H1 (cell line): ENCODE measurements around the gene ZNF730. TPM values are rescaled to one million over a fixed set of nuclear protein-coding genes. Genes with fewer than 3 reads are reported as not detected.

Experiments used
- EGR1 ChIP-seq: IDR thresholded peaks from 2 replicates; pipeline ENCODE4 v1.6.1; 2011; ENCODE audit warnings: low read depth, low read length, borderline replicate concordance
- EZH2 ChIP-seq: fragments of 200-600 bp; sonication (generic); IDR thresholded peaks from 2 replicates; pipeline ENCODE4 v1.7.1; 2012; ENCODE audit warnings: low read depth, mild to moderate bottlenecking, moderate library complexity, low read length, inconsistent platforms; ENCODE audit not compliant: severe bottlenecking
- HDAC6 ChIP-seq: IDR thresholded peaks from one replicate; pipeline ENCODE4 v1.7.1; 2012; ENCODE audit warnings: low read depth, mild to moderate bottlenecking, inconsistent platforms, low read length, moderate library complexity
- JUN ChIP-seq: IDR thresholded peaks from 2 replicates; pipeline ENCODE4 v1.6.1; 2011; ENCODE audit warnings: low read depth, mild to moderate bottlenecking, improper control_type of control experiment, low read length
- NANOG ChIP-seq: IDR thresholded peaks from 2 replicates; pipeline ENCODE4 v1.6.1; 2011; ENCODE audit warnings: low read length, low read depth, mild to moderate bottlenecking, inconsistent platforms; ENCODE audit not compliant: insufficient read depth, poor library complexity, severe bottlenecking
- NRF1 ChIP-seq: IDR thresholded peaks from 2 replicates; pipeline ENCODE4 v1.6.1; 2011; ENCODE audit warnings: mild to moderate bottlenecking, low read depth, low read length, improper control_type of control experiment
- POLR2A ChIP-seq, 2 experiments: IDR thresholded peaks; 1 replicate in 1 of 2; 2 replicates in 1 of 2; pipeline ENCODE4 v1.6.1; 2011; ENCODE audit warnings: low read depth in 2 of 2, low read length in 2 of 2, mild to moderate bottlenecking in 2 of 2; ENCODE audit errors: control extremely low read depth in 1 of 2
- POLR2AphosphoS5 ChIP-seq: IDR thresholded peaks from 2 replicates; pipeline ENCODE4 v1.6.1; 2011; ENCODE audit warnings: low read depth, low read length
- RXRA ChIP-seq: IDR thresholded peaks from 2 replicates; pipeline ENCODE4 v1.6.1; 2011; ENCODE audit warnings: low read depth, mild to moderate bottlenecking, low read length, moderate library complexity; ENCODE audit not compliant: insufficient read depth
- SAP30 ChIP-seq: fragments of 300-600 bp; sonication (generic); IDR thresholded peaks from 2 replicates; pipeline ENCODE4 v1.7.1; 2012; ENCODE audit warnings: low read length, moderate library complexity, mild to moderate bottlenecking, inconsistent platforms; ENCODE audit not compliant: insufficient read depth, insufficient replicate concordance
- SP2 ChIP-seq: IDR thresholded peaks from 2 replicates; pipeline ENCODE4 v1.6.1; 2012; ENCODE audit warnings: mild to moderate bottlenecking, low read length, inconsistent platforms
- TBP ChIP-seq: IDR thresholded peaks from 2 replicates; pipeline ENCODE4 v1.6.1; 2011; ENCODE audit warnings: low read depth, low read length, improper control_type of control experiment
- TCF12 ChIP-seq: IDR thresholded peaks from 2 replicates; pipeline ENCODE4 v1.6.1; 2011; ENCODE audit warnings: low read depth, mild to moderate bottlenecking, low read length
- TEAD4 ChIP-seq: IDR thresholded peaks from 2 replicates; pipeline ENCODE4 v1.6.1; 2012; ENCODE audit warnings: low read depth, low read length, inconsistent platforms, mixed read lengths
- USF2 ChIP-seq: IDR thresholded peaks from 2 replicates; pipeline ENCODE4 v1.6.1; 2011; ENCODE audit warnings: low read length, improper control_type of control experiment
- YY1 ChIP-seq: IDR thresholded peaks from 2 replicates; pipeline ENCODE4 v1.6.1; 2011; ENCODE audit warnings: low read depth, mild to moderate bottlenecking, low read length
- polyA plus RNA-seq, 7 experiments: library from polyadenylated mRNA; depleted of rRNA in 3 of 7; stranded (reverse) in 5 of 7; unstranded in 2 of 7; fragments of >200 nt in 5 of 7; fragments of 200-250 nt in 2 of 7; gene quantifications; 1 replicate in 5 of 7; 2 replicates in 1 of 7; 4 replicates in 1 of 7; pipeline versions ENCODE4 v1.2.1 to v1.2.3, GENCODE V29; 2011 to 2013; ENCODE audit warnings: missing spikeins in 2 of 7, mixed read lengths in 2 of 7
- total RNA-seq: library from RNA; stranded (reverse); fragmentation: NEBNext Ultra II Directional; extraction: Animal tissue kit (Norgen Biotek cat#: 25700); gene quantifications from 2 replicates; pipeline ENCODE4 v1.2.1, GENCODE V29; 2021
- TF ChIP-seq, protein P1 (sequence below): IDR thresholded peaks from 2 replicates; pipeline ENCODE4 v1.6.1; 2012; ENCODE audit warnings: low read length, inconsistent platforms

Gene ZNF730
- total and polyA plus RNA-seq, 2 of the 8 experiments (the other 6 are each of a cell fraction or from before 2014, with no cell fraction given): 7.0 to 29.4 TPM

DNA sequence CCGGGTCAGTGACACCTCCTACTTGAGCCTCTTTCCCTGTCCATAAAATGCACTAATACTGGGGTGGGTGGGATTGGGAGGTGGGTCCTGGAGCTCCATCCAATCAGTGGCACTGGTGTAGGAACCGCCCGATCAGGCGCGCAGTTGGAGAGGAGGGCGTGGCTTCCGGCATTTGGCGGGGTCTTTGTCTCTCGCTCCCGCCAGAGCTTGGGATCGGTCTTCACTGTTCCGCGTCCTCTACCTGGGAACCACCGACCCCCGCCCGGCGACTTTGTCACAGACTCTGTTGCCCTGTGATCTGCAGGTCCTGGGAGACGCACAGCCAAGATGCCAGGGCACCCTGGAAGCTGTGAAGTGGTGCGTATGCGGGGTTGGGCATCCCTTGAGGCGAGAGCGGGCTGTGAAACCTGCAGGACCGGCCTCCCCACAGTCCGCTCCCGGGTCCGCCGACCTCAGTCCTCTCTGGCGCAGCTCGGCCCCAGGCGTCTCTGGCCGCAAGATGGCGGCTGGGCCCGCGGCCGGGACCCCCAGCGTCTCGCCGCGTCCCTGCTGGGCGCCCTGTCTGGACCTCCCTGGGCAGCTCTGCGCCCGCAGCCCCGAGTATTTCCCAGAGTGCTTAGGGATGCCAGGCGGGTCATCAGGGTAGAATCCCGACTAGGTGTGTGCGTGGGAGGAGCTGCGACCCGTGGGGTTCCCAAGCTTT, 41.6 kb upstream of the ZNF730 start (continued):
- TF ChIP-seq JUN (no peak), TEAD4 (no peak), POLR2A (IDR thresholded peaks at IDR 0.05; ENCODE audit: control extremely low read depth in 1 of 2, low read depth in 2 of 2, low read length in 2 of 2) (peak; percentile 94 to 99), EGR1 (peak; percentile 52; the same call in 1 of the 2 replicates), RXRA (no peak), NANOG (peak; percentile 43), YY1 (peak; percentile 95), HDAC6 (no peak), POLR2AphosphoS5 (peak; percentile 96), SP2 (no peak), TBP (peak; percentile 84), EZH2 (no peak), USF2 (no peak), TCF12 (no peak), NRF1 (no peak), SAP30 (no peak)
- TF ChIP-seq, protein P1, sequence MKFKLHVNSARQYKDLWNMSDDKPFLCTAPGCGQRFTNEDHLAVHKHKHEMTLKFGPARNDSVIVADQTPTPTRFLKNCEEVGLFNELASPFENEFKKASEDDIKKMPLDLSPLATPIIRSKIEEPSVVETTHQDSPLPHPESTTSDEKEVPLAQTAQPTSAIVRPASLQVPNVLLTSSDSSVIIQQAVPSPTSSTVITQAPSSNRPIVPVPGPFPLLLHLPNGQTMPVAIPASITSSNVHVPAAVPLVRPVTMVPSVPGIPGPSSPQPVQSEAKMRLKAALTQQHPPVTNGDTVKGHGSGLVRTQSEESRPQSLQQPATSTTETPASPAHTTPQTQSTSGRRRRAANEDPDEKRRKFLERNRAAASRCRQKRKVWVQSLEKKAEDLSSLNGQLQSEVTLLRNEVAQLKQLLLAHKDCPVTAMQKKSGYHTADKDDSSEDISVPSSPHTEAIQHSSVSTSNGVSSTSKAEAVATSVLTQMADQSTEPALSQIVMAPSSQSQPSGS: no peak
